HepG2 (cell line): ENCODE results near the gene MYL6. TPM values are rescaled to one million over a fixed set of nuclear protein-coding genes. Genes with fewer than 3 reads are reported as not detected.

Source experiments
- CAMTA2 ChIP-seq: sonication (generic); formaldehyde crosslinking; IDR thresholded peaks from 2 replicates; pipeline ENCODE4 v1.4.0; 2020; ENCODE audit warnings: mild to moderate bottlenecking, missing genetic modification reagents, borderline replicate concordance
- CSRNP1 ChIP-seq: sonication (generic); formaldehyde crosslinking; IDR thresholded peaks from 2 replicates; pipeline ENCODE4 v1.8.1; 2023; ENCODE audit warnings: mild to moderate bottlenecking, missing genetic modification reagents
- FOXP4 ChIP-seq: sonication (generic); formaldehyde crosslinking; IDR thresholded peaks from 2 replicates; pipeline ENCODE4 v1.4.0; 2020; ENCODE audit warnings: missing genetic modification reagents
- HNRNPH1 ChIP-seq: fragments of 200-400 bp; formaldehyde crosslinking; optimal IDR thresholded peaks from 2 replicates; pipeline ENCODE3; 2017; ENCODE audit warnings: mild to moderate bottlenecking, low read depth, low read length
- KAT8 ChIP-seq: IDR thresholded peaks from 2 replicates; pipeline ENCODE4 v1.6.1; 2016; ENCODE audit warnings: missing genetic modification reagents, missing compliant biosample characterization
- KDM4B ChIP-seq: sonication (generic); formaldehyde crosslinking; IDR thresholded peaks from 2 replicates; pipeline ENCODE4 v1.4.0; 2020; ENCODE audit warnings: missing genetic modification reagents
- MAX ChIP-seq: IDR thresholded peaks from 2 replicates; pipeline ENCODE4 v1.6.1; 2012; ENCODE audit warnings: inconsistent platforms
- MTF2 ChIP-seq: sonication (generic); formaldehyde crosslinking; IDR thresholded peaks from 2 replicates; pipeline ENCODE4 v1.5.0; 2020; ENCODE audit warnings: missing genetic modification reagents, borderline replicate concordance
- PAF1 ChIP-seq: IDR thresholded peaks from 2 replicates; pipeline ENCODE4 v1.6.1; 2016; ENCODE audit warnings: missing genetic modification reagents, missing compliant biosample characterization
- REXO4 ChIP-seq: sonication (generic); formaldehyde crosslinking; IDR thresholded peaks from 2 replicates; pipeline ENCODE4 v1.8.0; 2022; ENCODE audit warnings: missing genetic modification reagents, mild to moderate bottlenecking, borderline replicate concordance
- RORA ChIP-seq: sonication (generic); formaldehyde crosslinking; IDR thresholded peaks from 2 replicates; pipeline ENCODE4 v1.5.0; 2020; ENCODE audit warnings: mild to moderate bottlenecking, missing genetic modification reagents, moderate library complexity
- TCF12 ChIP-seq, 2 experiments: fragments of 450-650 bp in 1 of 2; sonication (generic) in 1 of 2; formaldehyde crosslinking in 1 of 2; IDR thresholded peaks; 2 replicates each; pipeline versions ENCODE4 v1.6.1 to v1.8.0; 2017 to 2022; ENCODE audit warnings: antibody characterized with exemption in 1 of 2, mild to moderate bottlenecking in 1 of 2, missing genetic modification reagents in 1 of 2, moderate library complexity in 1 of 2
- TEAD3 ChIP-seq: optimal IDR thresholded peaks from 2 replicates; pipeline ENCODE3; 2016; ENCODE audit warnings: borderline replicate concordance
- THAP7 ChIP-seq: sonication (generic); formaldehyde crosslinking; IDR thresholded peaks from 2 replicates; pipeline ENCODE4 v1.8.1; 2023; ENCODE audit warnings: mild to moderate bottlenecking, missing genetic modification reagents
- ZBTB3 ChIP-seq: sonication (generic); formaldehyde crosslinking; IDR thresholded peaks from 2 replicates; pipeline ENCODE4 v1.4.0; 2020; ENCODE audit warnings: low read depth, mild to moderate bottlenecking, moderate library complexity, missing genetic modification reagents, borderline replicate concordance
- ZMYM4 ChIP-seq: sonication (generic); formaldehyde crosslinking; IDR thresholded peaks from 2 replicates; pipeline ENCODE4 v1.8.1; 2023; ENCODE audit warnings: mild to moderate bottlenecking, missing genetic modification reagents
- ZNF331 ChIP-seq: sonication (generic); formaldehyde crosslinking; IDR thresholded peaks from 2 replicates; pipeline ENCODE4 v1.4.0; 2020; ENCODE audit warnings: missing genetic modification reagents
- ZNF414 ChIP-seq: sonication (generic); formaldehyde crosslinking; IDR thresholded peaks from 2 replicates; pipeline ENCODE4 v1.5.0; 2020; ENCODE audit warnings: missing genetic modification reagents
- ZNF530 ChIP-seq: sonication (generic); formaldehyde crosslinking; IDR thresholded peaks from 2 replicates; pipeline ENCODE4 v1.5.0; 2020; ENCODE audit warnings: low read depth, mild to moderate bottlenecking, missing genetic modification reagents
- ZNF572 ChIP-seq: sonication (generic); formaldehyde crosslinking; IDR thresholded peaks from 2 replicates; pipeline ENCODE4 v1.5.1; 2020; ENCODE audit warnings: mild to moderate bottlenecking, missing genetic modification reagents
- ZNF768 ChIP-seq: sonication (generic); formaldehyde crosslinking; IDR thresholded peaks from 2 replicates; pipeline ENCODE4 v1.4.0; 2020; ENCODE audit warnings: missing genetic modification reagents
- ZSCAN5A ChIP-seq: sonication (generic); formaldehyde crosslinking; IDR thresholded peaks from 2 replicates; pipeline ENCODE4 v1.8.0; 2022; ENCODE audit warnings: mild to moderate bottlenecking, missing genetic modification reagents, borderline replicate concordance
- polyA plus RNA-seq, 8 experiments: library from polyadenylated mRNA; depleted of rRNA in 3 of 8; stranded (reverse) in 7 of 8; unstranded in 1 of 8; fragments of >200 nt; fragmentation: Illumina TruSeq in 4 of 8; extraction: Trizol in 4 of 8; gene quantifications; 2 replicates each; pipeline versions ENCODE4 v1.2.1 to v1.2.3, GENCODE V29; 2011 to 2016; ENCODE audit warnings: low read depth in 4 of 8, missing spikeins in 1 of 8, mixed read lengths in 1 of 8; ENCODE audit not compliant: insufficient read depth in 1 of 8
- total RNA-seq, 5 experiments: library from RNA; depleted of rRNA; stranded (reverse); fragments of >200 nt; fragmentation: Illumina TruSeq; extraction: Trizol; gene quantifications; 2 replicates each; pipeline ENCODE4 v1.2.3, GENCODE V29; 2016; ENCODE audit warnings: low read depth in 1 of 5

MYL6 gene
- total and polyA plus RNA-seq, 2 of the 13 experiments (the other 11 are each of a cell fraction or from before 2014, with no cell fraction given) = 1,127 to 1,192 TPM

GRCh38 chr12:56152132-56152755, 5.9 kb upstream of the MYL6 start, which contains the start of gene MYL6B (continued):
- TF ChIP-seq MAX = peak; percentile 47; the same call in 1 of the 2 replicates
- peak; percentile 72 for TF ChIP-seq FOXP4 (CRISPR knock-in tag)
- TF ChIP-seq THAP7 (CRISPR knock-in tag) = peak; percentile 81; the same call in 1 of the 2 replicates
- TF ChIP-seq ZNF414 (CRISPR knock-in tag) = no peak
- 0 out of 2 replicates have a peak, but pooled peaks have one; percentile 31 for TF ChIP-seq ZSCAN5A
- TF ChIP-seq ZNF768 (CRISPR knock-in tag) = peak; percentile 27; the same call in 1 of the 2 replicates
- no peak for TF ChIP-seq RORA
- TF ChIP-seq ZNF331 (CRISPR knock-in tag) = peak; percentile 78; the same call in 1 of the 2 replicates
- no peak for TF ChIP-seq PAF1 (CRISPR knock-in tag)
- no peak for TF ChIP-seq ZNF572 (CRISPR knock-in tag)
- no peak for TF ChIP-seq ZBTB3 (CRISPR knock-in tag)
- no peak for TF ChIP-seq CSRNP1 (CRISPR knock-in tag)
- no peak for TF ChIP-seq ZNF530 (CRISPR knock-in tag)
- TF ChIP-seq ZMYM4 (CRISPR knock-in tag) = peak; percentile 43; the same call in 1 of the 2 replicates
- TF ChIP-seq REXO4 (CRISPR knock-in tag) = no peak
- peak; percentile 67; the same call in 1 of the 2 replicates for TF ChIP-seq KAT8 (CRISPR knock-in tag)
- TF ChIP-seq TCF12 (IDR thresholded peaks at IDR 0.05) = no peak
- no peak for TF ChIP-seq TCF12 (CRISPR knock-in tag; IDR thresholded peaks at IDR 0.05)
- TF ChIP-seq CAMTA2 (CRISPR knock-in tag) = no peak
- TF ChIP-seq MTF2 (CRISPR knock-in tag) = no peak
- TF ChIP-seq TEAD3 (CRISPR knock-in tag) = peak; percentile 76
- TF ChIP-seq KDM4B (CRISPR knock-in tag) = peak; percentile 63; the same call in 1 of the 2 replicates
- TF ChIP-seq HNRNPH1 = no peak
